ENCODE results near the gene PNMA1. TPM values are rescaled to one million over a fixed set of nuclear protein-coding genes. Genes with fewer than 3 reads are reported as not detected.

The PNMA1 gene
- total RNA-seq, 2 experiments from 2014 or later = 6.0 to 14.5 TPM

- Histone ChIP-seq H3K27ac (ENCODE audit: low read depth, low read length, poor library complexity, severe bottlenecking) (no peak overlapping the region), H3K79me2 (ENCODE audit: insufficient read depth, low read depth, low read length) (peaks cover 12% of the 10 kb centered on the region; the same call in 1 of the 2 replicates), H3K4me1 (ENCODE audit: insufficient read depth, low read length, poor library complexity, severe bottlenecking) (peaks cover 9% of the 10 kb centered on the region), H3K4me3 (ENCODE audit: low read depth, low read length, poor library complexity, severe bottlenecking) (no peak overlapping the region), H3K4me2 (ENCODE audit: low read length) (no peak overlapping the region), H3K9me2 (ENCODE audit: insufficient read depth, low read length) (no peaks in the 10 kb centered on the region), H3K9me3 (ENCODE audit: low read length) (no peaks in the 10 kb centered on the region), H4K20me1 (ENCODE audit: insufficient read depth, low read length) (no peaks in the 10 kb centered on the region), H2AFZ (ENCODE audit: low read length) (no peak overlapping the region), H3K36me3 (ENCODE audit: insufficient read depth, low read length) (peaks cover 100% of the 10 kb centered on the region)
- intact Hi-C loops (cut with micrococcal nuclease; ENCODE audit: unreplicated experiment) = no loop called here
- TF ChIP-seq CTCF (conservative IDR thresholded peaks at IDR 0.05; ENCODE audit: low read length) (no peak), EZH2phosphoT487 (IDR thresholded peaks at IDR 0.05; ENCODE audit: borderline replicate concordance, low read depth, low read length) (no peak)
- no TSS peak for BruUV-seq (replicated peaks)
- DNase-seq (ENCODE audit: low spot score) = no peak
- POLR2A ChIA-PET = no interaction called here
- CTCF ChIA-PET (ENCODE audit: unreplicated experiment) = interaction anchor here (2.1 kb wide), 1 partner anchor 28 kb away, joined by 6 read pairs; no protein-coding TSS in a partner anchor
These were observed 12.1 kb upstream of the PNMA1 start for GRCh38 chr14:73726025-73726961.

GRCh38 chr14:73725116-73726024, 11.2 kb upstream of the PNMA1 start:
- Histone ChIP-seq H3K9me3 (ENCODE audit: low read length) (no peaks in the 10 kb centered on the region), H3K4me3 (ENCODE audit: low read depth, low read length, poor library complexity, severe bottlenecking) (no peak overlapping the region), H3K27ac (ENCODE audit: low read depth, low read length, poor library complexity, severe bottlenecking) (no peak overlapping the region), H2AFZ (ENCODE audit: low read length) (no peak overlapping the region), H3K79me2 (ENCODE audit: insufficient read depth, low read depth, low read length) (peaks cover 12% of the 10 kb centered on the region; the same call in 1 of the 2 replicates), H3K4me1 (ENCODE audit: insufficient read depth, low read length, poor library complexity, severe bottlenecking) (peaks cover 9% of the 10 kb centered on the region), H3K9me2 (ENCODE audit: insufficient read depth, low read length) (no peaks in the 10 kb centered on the region), H3K36me3 (ENCODE audit: insufficient read depth, low read length) (peaks cover 100% of the 10 kb centered on the region), H3K4me2 (ENCODE audit: low read length) (no peak overlapping the region), H4K20me1 (ENCODE audit: insufficient read depth, low read length) (no peaks in the 10 kb centered on the region)
- CTCF ChIA-PET (ENCODE audit: unreplicated experiment) = no interaction called here
- POLR2A ChIA-PET = interaction anchor here (1.6 kb wide), 1 partner anchor 9 kb away, joined by 3 read pairs; no protein-coding TSS in a partner anchor
- DNase-seq (ENCODE audit: low spot score) = no peak
- TF ChIP-seq EZH2phosphoT487 (IDR thresholded peaks at IDR 0.05; ENCODE audit: borderline replicate concordance, low read depth, low read length) (no peak), CTCF (conservative IDR thresholded peaks at IDR 0.05; ENCODE audit: low read length) (no peak)
- BruUV-seq (replicated peaks) = no TSS peak
- intact Hi-C loops (cut with micrococcal nuclease; ENCODE audit: unreplicated experiment) = no loop called here
